HG02571 (cell line): ENCODE data around the gene ZNF180.
"Not testable (repeated sequence)": the region's sequence is repeated elsewhere in the genome, so short reads cannot be mapped to it uniquely, and the experiment has no call there.

Source experiments
- ATAC-seq: cut with Tn5 transposase; IDR thresholded peaks from one replicate; pipeline ENCODE4 v1.9.1; 2021; ENCODE audit warnings: mild to moderate bottlenecking, moderate library complexity; ENCODE audit not compliant: unreplicated experiment

ZNF180 gene

GRCh38 chr19:44499559-44499958 is 763 bp downstream of the ZNF180 start:
- ATAC-seq = no peak

GRCh38 chr19:44498988-44499387 is 1.3 kb downstream of the ZNF180 start:
- no peak for ATAC-seq

- no peak for ATAC-seq
Measured at GRCh38 chr19:44496711-44497110, 3.6 kb downstream of the ZNF180 start.

GRCh38 chr19:44476559-44477408 is 23.5 kb downstream of the ZNF180 start:
- no peak for ATAC-seq

GRCh38 chr19:44468730-44469129 is 31.6 kb downstream of the ZNF180 start:
- not testable (repeated sequence) for ATAC-seq

GRCh38 chr19:44462600-44463286 is 37.6 kb downstream of the ZNF180 start:
- ATAC-seq = not testable (repeated sequence)

- not testable (repeated sequence) for ATAC-seq
Measured at GRCh38 chr19:44456016-44456415, 44.3 kb downstream of the ZNF180 start.

GRCh38 chr19:44455100-44455499 is 45.2 kb downstream of the ZNF180 start:
- no peak for ATAC-seq

- ATAC-seq = no peak
Measured at GRCh38 chr19:44452367-44452766, 48.0 kb downstream of the ZNF180 start.

- ATAC-seq = no peak
Measured at GRCh38 chr19:44451687-44452086, 48.6 kb downstream of the ZNF180 start.

- ATAC-seq = no peak
Measured at GRCh38 chr19:44447916-44448674, 52.2 kb downstream of the ZNF180 start, which contains the start of gene ZNF229. Gene ZNF229 (minus strand): TSS chr19:44448472. CDS start chr19:44442847, 5,625 bp downstream.

- no peak for ATAC-seq
Measured at GRCh38 chr19:44438441-44438840, 61.9 kb downstream of the ZNF180 start.

GRCh38 chr19:44435441-44435840 is 64.9 kb downstream of the ZNF180 start:
- ATAC-seq = no peak

- no peak for ATAC-seq
Measured at GRCh38 chr19:44430956-44431355, 69.4 kb downstream of the ZNF180 start.
